HG02943 (cell line): ENCODE measurements around the gene ATF3.

Experiments used
- ATAC-seq: cut with Tn5 transposase; IDR thresholded peaks from one replicate; pipeline ENCODE4 v1.9.1; 2021; ENCODE audit warnings: mild to moderate bottlenecking, low read depth, moderate library complexity; ENCODE audit not compliant: unreplicated experiment

ATF3 gene

DNA sequence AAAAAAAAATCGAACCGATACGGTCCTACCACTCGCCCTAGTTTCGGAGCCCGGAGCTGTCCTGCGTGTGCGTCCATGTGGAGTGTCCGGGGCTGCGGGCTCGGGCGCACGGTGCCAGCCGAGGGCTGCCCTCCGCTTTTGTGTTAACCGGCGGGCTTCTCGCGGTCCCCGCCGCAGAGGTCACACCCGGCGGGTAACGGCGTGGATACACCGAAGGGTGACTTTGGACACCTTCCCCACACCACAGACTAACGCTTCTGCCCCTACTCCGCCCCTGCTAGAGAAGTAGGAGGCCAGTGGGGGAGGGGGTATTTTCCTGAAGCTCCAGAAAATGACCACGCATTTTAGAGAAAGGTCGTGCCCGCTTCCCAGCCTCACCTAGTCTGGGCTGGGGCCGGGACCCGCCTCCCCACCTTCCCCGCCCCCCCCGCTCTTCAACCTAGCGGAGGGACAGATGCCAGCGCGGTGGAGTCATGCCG lies 609 bp upstream of the ATF3 start:
- peak; percentile 7 for ATAC-seq

GRCh38 chr1:212608959-212609700 lies 569 bp downstream of the ATF3 start:
- peak; percentile 12 for ATAC-seq

- no peak for ATAC-seq
These were observed 1.4 kb downstream of the ATF3 start for GRCh38 chr1:212609701-212610574.

DNA sequence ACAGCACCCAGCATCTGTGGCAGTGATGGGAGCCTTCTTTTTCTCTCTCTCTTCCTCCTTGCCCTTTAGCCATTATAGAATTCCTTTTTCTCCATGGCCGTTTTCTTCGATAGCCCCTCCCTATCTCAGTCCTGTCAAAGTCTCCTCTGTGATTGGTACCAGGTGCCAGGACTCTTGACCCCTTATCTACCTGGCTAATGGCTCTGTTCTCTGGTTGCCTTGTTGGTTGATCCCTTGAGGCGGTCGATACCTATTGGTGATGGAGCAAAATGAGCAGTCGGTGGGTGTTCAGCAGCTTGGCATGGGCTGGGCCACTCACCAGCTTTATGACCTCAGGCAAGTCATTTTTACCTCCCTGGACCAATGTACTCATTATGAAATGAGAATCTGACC lies 2.0 kb downstream of the ATF3 start:
- no peak for ATAC-seq

DNA sequence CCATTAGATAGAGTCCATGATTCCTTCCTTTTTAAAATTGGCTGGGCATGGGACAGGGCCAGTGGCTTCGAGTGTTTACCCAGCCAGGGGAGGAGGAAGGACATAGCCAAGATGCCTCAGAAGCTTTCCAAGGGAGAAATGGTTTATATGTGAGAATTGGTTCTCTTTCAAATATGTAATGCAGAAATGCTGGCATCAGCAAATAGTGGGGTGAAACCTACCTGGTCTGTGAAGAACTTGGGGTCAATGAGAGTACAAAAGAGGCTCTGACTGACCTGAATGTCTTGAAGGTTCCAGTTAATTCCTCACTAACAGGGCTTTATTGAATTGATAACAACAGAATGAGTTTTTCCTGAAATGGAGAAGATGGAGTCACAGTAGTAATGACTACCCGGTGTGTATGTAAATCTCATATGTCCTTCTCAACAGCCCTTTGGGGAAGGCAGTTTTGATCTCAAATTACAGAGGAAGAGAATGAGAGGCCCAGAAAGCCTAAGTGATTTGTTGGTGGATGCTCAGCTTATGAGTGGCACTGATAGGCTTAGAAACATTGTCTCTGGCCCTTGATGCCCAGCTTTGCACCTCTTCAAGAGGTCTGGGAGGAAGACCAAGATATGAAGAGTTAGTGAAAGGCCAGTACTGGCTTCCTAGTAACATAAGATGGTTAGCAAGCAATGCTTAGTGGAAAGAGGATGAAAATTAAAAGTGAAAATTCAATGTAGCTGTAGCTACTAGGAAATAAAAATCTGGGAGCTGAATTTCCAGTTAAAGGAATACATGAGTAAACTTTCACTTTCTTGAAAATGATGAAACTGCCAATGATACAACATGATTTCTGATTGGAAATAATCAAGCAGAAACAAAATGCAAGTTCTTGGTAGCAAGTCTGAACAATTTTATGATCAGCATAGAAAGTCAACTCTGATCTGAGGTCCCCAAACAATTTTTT lies 2.7 kb downstream of the ATF3 start:
- ATAC-seq, result no peak

GRCh38 chr1:212612041-212612961 lies 3.7 kb downstream of the ATF3 start:
- no peak for ATAC-seq

DNA sequence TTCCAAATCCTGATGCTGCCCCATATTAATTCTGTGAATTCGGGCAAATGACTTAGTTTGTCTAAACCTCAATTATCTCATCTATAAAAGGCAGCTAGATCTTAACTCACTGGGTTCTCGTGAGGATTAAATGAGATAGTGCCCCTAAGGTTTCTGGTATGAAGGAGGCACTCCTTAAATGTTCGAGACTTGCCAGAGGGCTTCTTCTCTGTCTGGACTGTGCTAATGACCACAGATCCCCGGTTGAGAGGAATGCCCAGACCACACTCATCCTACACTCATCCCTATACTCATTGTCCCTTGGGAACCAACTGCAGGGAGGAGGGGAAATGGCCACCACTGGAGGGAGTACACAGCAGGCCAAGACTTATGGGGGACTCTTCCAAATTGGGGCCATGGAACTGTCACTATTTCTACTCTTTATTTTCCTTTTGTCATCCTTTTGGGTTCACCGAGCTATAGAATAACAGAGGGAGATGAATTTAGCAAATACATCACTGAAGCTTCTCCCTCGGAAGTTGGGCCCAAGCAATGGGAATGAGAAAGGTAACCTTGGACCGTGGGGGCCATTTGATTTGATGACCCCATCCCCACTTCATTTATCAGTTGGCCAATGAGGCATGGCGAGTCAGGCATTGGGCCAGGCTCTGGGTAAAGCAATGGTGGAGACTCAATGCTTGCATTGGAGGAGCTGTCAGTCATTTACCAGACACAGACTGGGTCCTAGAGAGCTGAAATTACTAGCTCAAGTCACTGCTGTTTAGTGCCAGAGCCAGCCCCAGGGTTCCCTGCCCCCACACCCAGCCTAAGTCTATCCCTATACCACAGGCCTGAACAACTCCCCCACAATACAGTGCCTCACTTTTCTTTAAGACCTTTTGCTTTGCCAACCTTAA lies 5.1 kb downstream of the ATF3 start:
- no peak for ATAC-seq

DNA sequence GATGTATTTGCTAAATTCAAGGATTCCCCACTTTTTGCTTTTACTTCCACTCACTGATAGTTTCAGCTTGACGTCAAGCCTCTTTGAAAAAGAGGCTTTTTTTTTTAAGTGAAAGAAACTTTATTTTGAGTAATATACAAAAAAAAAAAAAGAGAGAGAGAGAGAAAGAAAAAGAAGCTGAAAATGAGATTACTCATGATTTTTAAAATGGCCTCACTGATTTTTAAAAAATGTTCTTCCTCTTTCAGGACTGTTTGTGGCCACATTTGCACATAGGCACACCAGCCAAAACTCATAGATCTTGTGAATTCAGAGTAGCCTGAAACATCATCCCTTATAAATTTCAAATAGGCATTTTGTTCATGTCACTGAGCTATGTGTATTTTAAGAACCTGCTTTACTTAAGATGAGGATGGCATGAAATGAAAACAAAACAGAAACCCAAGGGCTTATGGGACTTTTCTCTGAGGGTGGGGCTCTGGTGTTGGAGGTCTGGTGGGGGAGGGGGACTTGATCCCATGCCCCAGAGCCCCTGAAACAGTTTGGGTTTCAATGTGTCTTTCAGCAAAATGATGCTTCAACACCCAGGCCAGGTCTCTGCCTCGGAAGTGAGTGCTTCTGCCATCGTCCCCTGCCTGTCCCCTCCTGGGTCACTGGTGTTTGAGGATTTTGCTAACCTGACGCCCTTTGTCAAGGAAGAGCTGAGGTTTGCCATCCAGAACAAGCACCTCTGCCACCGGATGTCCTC lies 6.1 kb downstream of the ATF3 start:
- ATAC-seq, result no peak

- ATAC-seq, result no peak
These were observed 6.6 kb downstream of the ATF3 start for GRCh38 chr1:212615201-212615470.

GRCh38 chr1:212618466-212619210 lies 10.1 kb downstream of the ATF3 start:
- ATAC-seq, result no peak

- ATAC-seq, result no peak
These were observed 11.7 kb downstream of the ATF3 start for GRCh38 chr1:212620293-212620692.

- no peak for ATAC-seq
These were observed 12.7 kb downstream of the ATF3 start for GRCh38 chr1:212621043-212621948.

GRCh38 chr1:212621949-212622305 lies 13.4 kb downstream of the ATF3 start:
- ATAC-seq, result no peak

GRCh38 chr1:212622467-212622866 lies 13.9 kb downstream of the ATF3 start:
- no peak for ATAC-seq

- no peak for ATAC-seq
These were observed 14.3 kb downstream of the ATF3 start for GRCh38 chr1:212622906-212623305.

- ATAC-seq, result no peak
These were observed 15.0 kb downstream of the ATF3 start for GRCh38 chr1:212623603-212624002.
